Activated gamma-delta T cell (primary cell): ENCODE measurements around the gene THAP10.
"Not testable (repeated sequence)": the region's sequence is repeated elsewhere in the genome, so short reads cannot be mapped to it uniquely, and the experiment has no call there.

Source experiments
- DNase-seq: peaks from one replicate; lab custom pipeline; 2025; lab: John Stamatoyannopoulos, UW
- total RNA-seq, 2 donors: gene quantifications; one replicate each; lab custom pipeline; 2026; lab: John Stamatoyannopoulos, UW

THAP10 gene
- total RNA-seq: 0 to 0.13 reads per million in 2 donors

- DNase-seq: no peak
Observed at GRCh38 chr15:70892002-70892911, at the start of gene THAP10, which contains the start of gene LRRC49. TSS of gene THAP10 (minus strand) at chr15:70892433. CDS start at chr15:70892272, 161 bp downstream. TSS of gene LRRC49 (plus strand) at chr15:70892826. CDS start at chr15:70892895, 69 bp downstream.

- DNase-seq: no peak
Observed at GRCh38 chr15:70936326-70936725, 44.1 kb upstream of the THAP10 start.

GRCh38 chr15:70935631-70936030, 43.4 kb upstream of the THAP10 start:
- DNase-seq: no peak

- DNase-seq: no peak
Observed at GRCh38 chr15:70933411-70933810, 41.2 kb upstream of the THAP10 start.

GRCh38 chr15:70932397-70932796, 40.2 kb upstream of the THAP10 start:
- no peak for DNase-seq

- DNase-seq: no peak
Observed at GRCh38 chr15:70931821-70932220, 39.6 kb upstream of the THAP10 start.

GRCh38 chr15:70926914-70927313, 34.7 kb upstream of the THAP10 start:
- DNase-seq: not testable (repeated sequence)

GRCh38 chr15:70923311-70924080, 31.3 kb upstream of the THAP10 start:
- DNase-seq: no peak

GRCh38 chr15:70922119-70922518, 29.9 kb upstream of the THAP10 start:
- no peak for DNase-seq

GRCh38 chr15:70920981-70921696, 28.9 kb upstream of the THAP10 start:
- no peak for DNase-seq

- no peak for DNase-seq
Observed at GRCh38 chr15:70917955-70918354, 25.7 kb upstream of the THAP10 start.

- no peak for DNase-seq
Observed at GRCh38 chr15:70916531-70916930, 24.3 kb upstream of the THAP10 start.

GRCh38 chr15:70912187-70912586, 20.0 kb upstream of the THAP10 start:
- no peak for DNase-seq

- DNase-seq: no peak
Observed at GRCh38 chr15:70910958-70911357, 18.7 kb upstream of the THAP10 start.

GRCh38 chr15:70907784-70908471, 15.7 kb upstream of the THAP10 start:
- no peak for DNase-seq

GRCh38 chr15:70906842-70907241, 14.6 kb upstream of the THAP10 start:
- DNase-seq: no peak

- DNase-seq: no peak
Observed at GRCh38 chr15:70902107-70902506, 9.9 kb upstream of the THAP10 start.

- no peak for DNase-seq
Observed at GRCh38 chr15:70892912-70893560, 803 bp upstream of the THAP10 start.

GRCh38 chr15:70882361-70882760, 9.9 kb downstream of the THAP10 start:
- DNase-seq: no peak

- DNase-seq: no peak
Observed at GRCh38 chr15:70880781-70881180, 11.5 kb downstream of the THAP10 start.

GRCh38 chr15:70879401-70879800, 12.8 kb downstream of the THAP10 start:
- no peak for DNase-seq
